ENCODE data around the gene OLFML2A.

- no peak for TF ChIP-seq CTCF (tag by site-specific recombination; IDR thresholded peaks at IDR 0.05)
- TF ChIP-seq ZNF433 (tag by site-specific recombination; IDR thresholded peaks at IDR 0.05; ENCODE audit: low read depth) = no peak
- no peak for TF ChIP-seq ZNF18 (tag by site-specific recombination; IDR thresholded peaks at IDR 0.05)
- no peak for TF ChIP-seq KLF1 (tag by site-specific recombination; IDR thresholded peaks at IDR 0.05)
- no peak for TF ChIP-seq YY1 (tag by site-specific recombination; IDR thresholded peaks at IDR 0.05)
- TF ChIP-seq, protein P1, sequence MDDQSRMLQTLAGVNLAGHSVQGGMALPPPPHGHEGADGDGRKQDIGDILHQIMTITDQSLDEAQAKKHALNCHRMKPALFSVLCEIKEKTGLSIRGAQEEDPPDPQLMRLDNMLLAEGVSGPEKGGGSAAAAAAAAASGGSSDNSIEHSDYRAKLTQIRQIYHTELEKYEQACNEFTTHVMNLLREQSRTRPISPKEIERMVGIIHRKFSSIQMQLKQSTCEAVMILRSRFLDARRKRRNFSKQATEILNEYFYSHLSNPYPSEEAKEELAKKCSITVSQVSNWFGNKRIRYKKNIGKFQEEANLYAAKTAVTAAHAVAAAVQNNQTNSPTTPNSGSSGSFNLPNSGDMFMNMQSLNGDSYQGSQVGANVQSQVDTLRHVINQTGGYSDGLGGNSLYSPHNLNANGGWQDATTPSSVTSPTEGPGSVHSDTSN (CRISPR knock-in tag; IDR thresholded peaks at IDR 0.05) = no peak
- no peak for TF ChIP-seq ZNF629 (tag by site-specific recombination; IDR thresholded peaks at IDR 0.05)
- TF ChIP-seq SALL2 (tag by site-specific recombination; IDR thresholded peaks at IDR 0.05; ENCODE audit: borderline replicate concordance) = no peak
- no peak for TF ChIP-seq ZNF791 (tag by site-specific recombination; IDR thresholded peaks at IDR 0.05)
These were observed 83.1 kb downstream of the OLFML2A start for GRCh38 chr9:124859803-124860581.

All from HEK293 (cell line).